Measurements from ENCODE around the gene TRIM69. TPM values are rescaled to one million over a fixed set of nuclear protein-coding genes. Genes with fewer than 3 reads are reported as not detected.

The TRIM69 gene
- total and polyA plus RNA-seq, 2 of the 4 experiments (the other 2 are of a cell fraction) = 5.3 to 7.7 TPM

- no peak for TF ChIP-seq MAZ (IDR thresholded peaks at IDR 0.05; ENCODE audit: borderline replicate concordance, low read depth, low read length)
- TF ChIP-seq RFX5 (IDR thresholded peaks at IDR 0.05; ENCODE audit: low read depth, low read length) = no peak
- TF ChIP-seq RAD21 (IDR thresholded peaks at IDR 0.05; ENCODE audit: low read length) = no peak
- TF ChIP-seq, protein P1, sequence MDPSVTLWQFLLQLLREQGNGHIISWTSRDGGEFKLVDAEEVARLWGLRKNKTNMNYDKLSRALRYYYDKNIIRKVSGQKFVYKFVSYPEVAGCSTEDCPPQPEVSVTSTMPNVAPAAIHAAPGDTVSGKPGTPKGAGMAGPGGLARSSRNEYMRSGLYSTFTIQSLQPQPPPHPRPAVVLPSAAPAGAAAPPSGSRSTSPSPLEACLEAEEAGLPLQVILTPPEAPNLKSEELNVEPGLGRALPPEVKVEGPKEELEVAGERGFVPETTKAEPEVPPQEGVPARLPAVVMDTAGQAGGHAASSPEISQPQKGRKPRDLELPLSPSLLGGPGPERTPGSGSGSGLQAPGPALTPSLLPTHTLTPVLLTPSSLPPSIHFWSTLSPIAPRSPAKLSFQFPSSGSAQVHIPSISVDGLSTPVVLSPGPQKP (IDR thresholded peaks at IDR 0.05; ENCODE audit: borderline replicate concordance, low read depth, low read length) = no peak
- no peak for TF ChIP-seq RCOR1 (IDR thresholded peaks at IDR 0.05; ENCODE audit: insufficient replicate concordance, low read length)
- TF ChIP-seq POLR2A (IDR thresholded peaks at IDR 0.05; ENCODE audit: low read depth, low read length) = no peak
- no peak for TF ChIP-seq CTCF (conservative IDR thresholded peaks at IDR 0.05; ENCODE audit: low read depth, low read length)
- TF ChIP-seq BHLHE40 (IDR thresholded peaks at IDR 0.05; ENCODE audit: low read depth, low read length) = no peak
- TF ChIP-seq SMC3 (IDR thresholded peaks at IDR 0.05; ENCODE audit: low read depth, low read length) = no peak
- no peak for TF ChIP-seq MXI1 (IDR thresholded peaks at IDR 0.05; ENCODE audit: borderline replicate concordance, low read depth, low read length)
- no peak for TF ChIP-seq CEBPB (IDR thresholded peaks at IDR 0.05; ENCODE audit: low read depth, low read length)
- POLR2A ChIA-PET (ENCODE audit: unreplicated experiment) = no interaction called here
Measured at GRCh38 chr15:44706401-44706800, 29.9 kb upstream of the TRIM69 start.

More at GRCh38 chr15:44706401-44706800, 29.9 kb upstream of the TRIM69 start:
- no peak overlapping the region for H3K56ac ChIP-seq (ENCODE audit: extremely low read depth, insufficient read depth, low read length)
- in situ Hi-C loops (cut with MboI; ENCODE audit: low sequenced_read_pairs) (no loop called here), intact Hi-C loops (cut with micrococcal nuclease) (no loop called here), dilution Hi-C loops (cut with HindIII; ENCODE audit: low sequenced_read_pairs, unreplicated experiment) (no loop called here)
- peaks cover 6 to 7% of the 10 kb centered on the region in 2 experiments; a peak in 2 of 4 replicates for H3K79me1 ChIP-seq (ENCODE audit: low read depth in 1 of 2, low read length in 2 of 2)
- no peak overlapping the region for H3K4me3 ChIP-seq (ENCODE audit: insufficient read depth, low read depth, low read length)
- H2BK20ac ChIP-seq (ENCODE audit: low read depth, low read length) = no peak overlapping the region
- H2BK5ac ChIP-seq (ENCODE audit: low read depth, low read length, poor library complexity, severe bottlenecking) = no peak overlapping the region
- no peak overlapping the region for H3K27ac ChIP-seq (ENCODE audit: insufficient read depth, low read length)
- no peaks in the 10 kb centered on the region; the same call in 1 of the 2 replicates for H3K9me1 ChIP-seq (ENCODE audit: insufficient read depth, low read length)
- H3K23ac ChIP-seq (ENCODE audit: low read depth, low read length) = no peak overlapping the region
- no peaks in the 10 kb centered on the region for H3K36me3 ChIP-seq (ENCODE audit: control insufficient read depth, insufficient read depth, low read length)
- no peak overlapping the region for H4K91ac ChIP-seq (ENCODE audit: insufficient read depth, low read depth, low read length)
- no peak overlapping the region for H2BK120ac ChIP-seq (ENCODE audit: low read depth, low read length)
- ATAC-seq (ENCODE audit: low read depth) (no peak), DNase-seq (no peak)
- no TSS peak for BruUV-seq (replicated peaks)
- no peak overlapping the region for H2AK5ac ChIP-seq (ENCODE audit: low read depth, low read length)
- CTCF ChIA-PET = interaction anchor here (0.9 kb wide), 1 partner anchor 43 kb away, joined by 4 read pairs; the partner anchor contains the start of gene SPG11
- H4K8ac ChIP-seq (ENCODE audit: low read depth in 2 of 2, low read length in 2 of 2) = no peak overlapping the region
- H3K4me2 ChIP-seq (ENCODE audit: low read depth, low read length) = no peak overlapping the region
- H3K9ac ChIP-seq (ENCODE audit: low read depth, low read length) = no peak overlapping the region
- H4K20me1 ChIP-seq (ENCODE audit: insufficient read depth, low read length) = no peaks in the 10 kb centered on the region; the same call in 1 of the 2 replicates
- no peaks in the 10 kb centered on the region for H3K27me3 ChIP-seq (ENCODE audit: control insufficient read depth, insufficient read depth, low read length)
- no peak overlapping the region for H4K5ac ChIP-seq (ENCODE audit: low read depth, low read length)
- H3K4me1 ChIP-seq (ENCODE audit: control insufficient read depth, insufficient read depth, low read length) = no peaks in the 10 kb centered on the region
- no peak overlapping the region for H2BK15ac ChIP-seq (ENCODE audit: low read depth, low read length)
- H3K4ac ChIP-seq (ENCODE audit: low read depth, low read length) = no peak overlapping the region
- no peak overlapping the region for H2AK9ac ChIP-seq (replicated peaks; ENCODE audit: low read depth, low read length, poor library complexity)
- peaks cover 2% of the 10 kb centered on the region; the same call in 1 of the 2 replicates for H3K9me3 ChIP-seq (ENCODE audit: control insufficient read depth, insufficient read depth, low read length)
- WGBS, 2 experiments (ENCODE audit: extremely low coverage in 2 of 2, insufficient read length in 1 of 2) = no CpG with 5 or more reads among the region's 2 CpGs
- no peak overlapping the region for H3K18ac ChIP-seq (ENCODE audit: low read depth, low read length)
- H2AFZ ChIP-seq (replicated peaks; ENCODE audit: low read length, poor library complexity) = no peak overlapping the region
- H3K14ac ChIP-seq (replicated peaks; ENCODE audit: low read depth, low read length) = no peak overlapping the region

Measured in IMR-90 (cell line).